ENCODE results near the gene WDR62. TPM values are rescaled to one million over a fixed set of nuclear protein-coding genes. Genes with fewer than 3 reads are reported as not detected.
"Not testable (repeated sequence)": the region's sequence is repeated elsewhere in the genome, so short reads cannot be mapped to it uniquely, and the experiment has no call there.

Gene WDR62
- polyA plus RNA-seq, 1 donor, result 7.8 TPM

DNA sequence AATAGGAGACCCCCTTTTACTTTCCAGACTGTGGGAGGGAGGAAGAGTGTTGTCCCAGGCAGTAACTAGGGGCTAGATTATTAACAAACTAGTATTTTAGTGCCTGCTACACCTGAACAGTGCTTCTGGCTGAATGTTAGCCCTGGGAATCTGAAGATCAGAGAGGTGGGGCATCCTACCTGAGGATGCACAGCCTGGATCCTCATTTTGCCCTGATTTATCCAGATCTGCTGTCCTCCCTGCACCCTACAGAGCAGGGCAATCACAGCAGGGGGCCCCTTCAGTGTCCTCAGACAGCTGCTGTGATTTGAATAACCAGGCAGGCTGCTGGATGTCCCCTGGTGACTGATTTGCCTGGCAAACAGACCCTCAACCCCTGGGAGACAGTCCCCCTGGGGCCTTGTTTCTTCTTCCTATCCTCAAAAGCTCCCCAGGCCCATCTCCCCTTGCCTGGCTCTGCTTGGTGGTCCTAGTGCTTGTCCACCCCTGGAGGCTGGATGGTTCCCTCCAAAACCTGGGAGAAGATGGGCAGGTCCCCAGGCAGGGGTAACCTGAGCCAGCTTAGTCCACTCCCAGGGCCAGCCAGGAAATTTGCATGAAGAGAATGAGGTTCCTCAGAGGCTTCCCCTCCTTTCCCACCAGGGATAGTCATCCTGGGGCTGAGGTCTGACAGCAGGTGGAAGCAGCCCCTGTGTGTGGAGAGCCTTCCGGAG, 55.9 kb downstream of the WDR62 start, which contains the start of gene OVOL3:
Gene OVOL3 (plus strand): TSS at position 657 of the 713 bp plus-strand sequence. CDS start 60 bp downstream, outside the sequence.
- no peak for DNase-seq

DNA sequence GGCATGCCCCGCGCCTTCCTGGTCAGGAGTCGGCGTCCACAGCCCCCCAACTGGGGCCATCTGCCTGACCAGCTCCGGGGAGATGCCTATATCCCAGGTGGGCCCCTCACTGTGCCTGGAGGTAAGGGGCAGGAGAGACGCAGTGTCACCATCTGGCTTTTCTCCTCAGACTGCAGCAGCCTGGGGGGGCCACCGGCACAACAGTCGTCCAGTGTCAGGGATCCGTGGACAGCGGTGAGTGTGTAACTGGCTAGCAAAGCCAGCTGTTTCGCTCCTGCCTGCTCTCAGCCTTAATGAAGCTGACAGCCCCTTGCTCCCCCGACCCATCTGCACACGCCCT, 56.5 kb downstream of the WDR62 start:
- no peak for DNase-seq

DNA sequence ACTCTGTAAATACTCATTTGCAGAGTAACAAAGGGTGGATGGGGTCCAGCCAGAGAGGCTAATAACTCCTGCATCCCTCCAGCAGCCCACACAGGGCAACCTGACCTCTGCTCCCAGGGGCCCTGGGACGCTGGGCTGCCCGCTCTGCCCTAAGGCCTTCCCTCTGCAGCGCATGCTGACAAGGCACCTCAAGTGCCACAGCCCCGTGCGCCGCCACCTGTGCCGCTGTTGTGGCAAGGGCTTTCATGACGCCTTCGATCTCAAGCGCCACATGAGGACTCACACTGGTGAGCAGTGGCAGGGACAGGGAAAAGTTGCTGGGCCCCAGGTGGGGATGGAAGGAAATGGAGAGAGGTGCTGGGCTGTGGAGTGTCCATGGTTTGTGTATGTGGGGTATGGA, 58.0 kb downstream of the WDR62 start:
- no peak for DNase-seq

DNA sequence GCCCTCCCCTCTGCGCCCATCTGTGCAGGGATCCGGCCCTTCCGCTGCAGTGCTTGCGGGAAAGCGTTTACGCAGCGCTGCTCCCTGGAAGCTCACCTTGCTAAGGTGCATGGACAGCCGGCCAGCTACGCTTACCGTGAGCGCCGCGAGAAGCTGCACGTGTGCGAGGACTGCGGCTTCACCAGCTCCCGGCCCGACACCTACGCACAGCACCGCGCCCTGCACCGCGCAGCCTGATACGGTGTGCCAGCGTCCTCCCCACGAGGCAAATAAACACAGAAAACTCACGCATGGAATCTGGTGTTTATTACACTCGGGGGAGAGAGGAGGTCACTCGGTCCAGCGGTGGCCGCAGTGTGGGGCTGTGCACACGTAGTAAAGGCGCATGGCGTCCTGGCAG, 58.7 kb downstream of the WDR62 start:
- DNase-seq, result no peak

DNA sequence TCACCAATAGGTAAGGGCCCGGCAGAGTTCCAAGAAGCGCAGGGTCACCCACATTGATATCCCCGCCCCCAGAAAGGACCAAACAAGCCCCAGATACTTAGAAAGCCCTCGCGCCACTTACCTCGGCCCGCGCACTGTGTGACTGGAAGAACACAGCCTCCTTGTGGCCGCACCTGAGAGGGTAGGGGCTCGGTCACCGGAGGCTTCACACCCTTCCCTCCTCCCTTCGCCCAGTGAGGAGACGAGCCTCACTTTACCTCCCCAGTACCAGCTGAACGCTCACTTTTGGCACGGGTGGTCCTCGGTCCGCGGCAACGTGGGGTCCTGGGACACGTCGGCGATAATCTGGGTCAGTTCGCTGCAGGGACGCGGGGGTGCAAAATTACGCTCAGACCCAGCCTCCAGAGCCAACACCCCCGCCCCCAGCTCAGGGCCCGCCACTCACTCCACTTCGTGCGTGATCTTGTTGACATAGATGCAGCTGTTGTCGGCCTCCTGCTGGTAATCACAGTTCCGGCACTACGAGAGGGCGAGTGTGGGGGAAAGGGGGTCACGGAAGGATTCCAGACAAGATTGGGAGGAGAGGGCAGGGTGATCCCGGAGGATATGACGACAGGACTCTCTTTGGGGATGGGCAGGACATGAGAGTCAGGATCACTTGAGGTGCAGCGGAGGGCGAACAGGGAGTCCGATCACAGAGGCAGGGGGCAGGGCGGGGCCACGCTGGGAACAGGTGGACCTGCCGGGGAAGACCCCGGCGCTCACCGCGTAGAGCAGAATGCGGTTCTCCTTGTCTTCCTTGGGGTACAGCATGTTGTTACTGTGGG, 59.4 kb downstream of the WDR62 start:
- DNase-seq, result no peak

DNA sequence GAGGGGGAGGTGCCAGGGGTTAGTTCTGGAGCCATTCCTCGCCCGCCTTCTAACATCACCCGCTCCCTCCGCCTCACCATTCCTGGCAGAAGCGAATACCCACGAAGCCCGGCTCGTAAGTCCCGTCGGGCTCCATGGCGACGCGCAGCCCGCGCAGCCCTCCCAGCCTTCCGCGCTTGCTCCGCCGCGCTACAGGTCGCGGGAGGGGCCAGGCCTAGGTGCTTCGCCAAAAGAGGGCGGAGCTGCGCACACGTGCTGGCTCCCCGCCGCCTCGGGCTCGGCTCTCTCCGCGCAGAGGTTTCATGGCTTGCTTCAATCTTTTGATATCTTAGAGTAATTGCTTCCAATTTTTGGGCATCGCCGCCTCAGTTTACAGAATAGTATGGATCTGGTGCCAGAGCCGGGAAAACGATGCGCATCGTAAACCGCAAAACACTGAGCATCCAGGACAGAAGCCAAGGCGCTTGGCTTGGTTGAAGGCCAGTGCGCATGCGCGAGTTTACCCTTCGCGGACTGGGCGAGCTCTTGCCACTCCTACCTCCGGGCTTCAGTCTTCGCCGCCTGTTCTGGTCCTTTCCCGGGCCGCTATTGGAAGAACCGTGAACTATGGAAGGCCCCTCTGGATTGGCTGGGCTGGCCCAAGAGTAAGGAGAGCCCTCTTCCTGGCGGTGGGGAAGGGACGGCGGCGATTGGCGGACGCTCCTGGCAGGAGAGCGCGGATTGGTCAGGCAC, 60.2 kb downstream of the WDR62 start, which contains the start of gene POLR2I:
Gene POLR2I (minus strand): TSS at position 155 of the 732 bp plus-strand sequence. CDS start 19 bp downstream, at position 136.
- peak; percentile 100 for DNase-seq

DNA sequence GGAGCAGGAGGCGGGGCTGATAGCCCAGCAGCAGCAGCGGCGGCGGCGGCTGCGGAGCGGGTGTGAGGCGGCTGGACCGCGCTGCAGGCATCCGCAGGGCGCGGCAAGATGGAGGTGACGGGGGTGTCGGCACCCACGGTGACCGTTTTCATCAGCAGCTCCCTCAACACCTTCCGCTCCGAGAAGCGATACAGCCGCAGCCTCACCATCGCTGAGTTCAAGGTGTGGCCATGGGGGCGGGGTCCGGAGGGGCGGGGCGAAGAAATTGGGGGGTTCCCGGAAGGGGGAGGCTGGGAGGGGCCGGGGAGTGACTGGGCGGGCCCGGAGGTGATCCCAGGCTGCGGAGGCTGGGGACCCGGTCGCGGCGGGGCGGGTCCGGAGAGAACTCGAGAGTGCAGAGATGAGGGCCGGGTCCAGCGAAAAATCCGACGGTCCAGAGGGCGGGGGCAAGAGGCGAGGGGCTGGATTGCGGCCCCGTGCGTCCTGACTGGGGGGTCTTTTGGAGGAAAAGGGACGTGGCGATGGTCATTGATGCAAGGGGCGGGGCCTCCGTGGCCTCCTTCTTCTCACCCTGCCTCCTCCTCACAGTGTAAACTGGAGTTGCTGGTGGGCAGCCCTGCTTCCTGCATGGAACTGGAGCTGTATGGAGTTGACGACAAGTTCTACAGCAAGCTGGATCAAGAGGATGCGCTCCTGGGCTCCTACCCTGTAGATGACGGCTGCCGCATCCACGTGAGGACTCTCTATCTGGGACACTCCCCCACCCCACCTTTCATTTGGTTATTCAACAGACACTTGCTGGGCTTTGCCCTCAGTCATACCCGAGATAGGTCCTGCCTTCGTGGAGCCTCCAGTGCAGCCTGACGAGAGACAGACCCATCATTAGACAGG, 61.0 kb downstream of the WDR62 start, which contains the start of gene TBCB:
Gene TBCB (plus strand): TSS at position 16 of the 891 bp plus-strand sequence. CDS start 93 bp downstream, at position 109.
- DNase-seq, result no peak

DNA sequence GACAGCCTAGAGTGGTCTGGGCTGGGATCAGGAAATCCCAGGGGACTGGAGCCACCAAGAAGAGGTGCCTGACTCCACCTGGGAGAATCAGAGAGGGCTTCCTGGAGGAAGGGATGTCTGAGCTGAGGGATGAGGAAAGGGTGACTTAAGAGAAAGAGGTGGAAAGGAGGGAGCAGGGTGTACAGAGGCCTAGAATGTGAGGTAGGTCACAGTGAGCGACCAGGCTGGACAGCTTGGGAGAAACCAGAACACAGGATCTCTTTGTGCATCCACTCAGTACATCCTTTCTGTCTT, 61.6 kb downstream of the WDR62 start:
- no peak for DNase-seq

DNA sequence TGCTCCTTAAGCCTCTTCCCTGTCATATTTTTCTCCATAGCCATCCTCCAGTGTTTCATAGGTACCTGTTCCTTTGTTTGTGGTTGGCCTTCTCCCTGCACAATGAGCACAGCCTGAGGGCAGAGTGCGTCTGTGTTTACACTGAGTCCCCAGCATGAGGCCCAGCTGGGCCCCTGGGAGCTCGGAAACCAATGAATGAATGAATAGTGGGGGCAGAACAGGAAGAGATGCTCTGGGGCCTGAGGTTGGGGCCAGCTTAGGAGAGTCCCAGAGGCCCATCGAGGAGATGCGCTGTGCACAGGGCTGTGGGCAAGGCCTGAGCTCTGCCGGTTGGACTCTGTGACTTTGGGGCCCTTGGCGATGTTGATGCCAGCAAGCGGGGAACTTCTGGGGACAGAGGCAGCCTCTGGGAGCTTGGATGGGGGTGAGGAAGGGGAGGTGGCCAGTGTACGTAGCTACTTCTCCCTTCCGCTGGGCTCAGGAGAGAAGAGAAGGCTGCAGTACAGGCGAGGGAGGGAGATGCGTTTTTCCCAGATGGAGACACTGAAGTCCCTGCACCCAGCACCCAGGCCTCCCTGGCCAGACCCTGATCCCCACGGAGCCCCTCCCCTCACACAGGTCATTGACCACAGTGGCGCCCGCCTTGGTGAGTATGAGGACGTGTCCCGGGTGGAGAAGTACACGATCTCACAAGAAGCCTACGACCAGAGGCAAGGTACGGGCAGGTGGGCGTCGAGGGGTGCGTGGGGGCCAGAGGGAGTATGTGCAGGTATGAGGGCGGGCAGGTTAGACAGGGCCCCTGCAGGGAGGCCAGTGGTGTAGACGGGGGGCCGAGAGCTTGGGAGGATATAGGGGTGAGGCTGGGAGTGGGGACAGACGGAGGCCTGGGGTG, 65.6 kb downstream of the WDR62 start:
- DNase-seq, result no peak

DNA sequence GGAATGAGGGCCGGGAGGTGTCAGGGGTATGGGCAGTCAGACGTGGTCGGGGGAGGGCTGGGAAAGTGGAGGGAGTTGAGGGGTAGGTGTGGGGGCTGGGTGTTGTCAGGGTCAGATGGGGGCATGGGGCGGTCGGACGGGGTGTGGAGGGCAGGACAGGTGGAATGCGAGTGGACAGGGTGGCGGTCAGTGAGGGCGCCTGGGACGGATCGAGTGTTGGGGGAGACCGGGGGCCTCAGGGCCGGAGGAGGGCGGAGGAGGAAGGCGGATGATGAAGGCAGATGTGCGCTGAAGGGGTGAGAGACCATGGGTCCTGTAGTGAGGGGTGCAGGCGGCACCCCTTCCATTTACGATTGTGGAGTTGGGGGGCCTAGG, 66.3 kb downstream of the WDR62 start:
- no peak for DNase-seq

DNA sequence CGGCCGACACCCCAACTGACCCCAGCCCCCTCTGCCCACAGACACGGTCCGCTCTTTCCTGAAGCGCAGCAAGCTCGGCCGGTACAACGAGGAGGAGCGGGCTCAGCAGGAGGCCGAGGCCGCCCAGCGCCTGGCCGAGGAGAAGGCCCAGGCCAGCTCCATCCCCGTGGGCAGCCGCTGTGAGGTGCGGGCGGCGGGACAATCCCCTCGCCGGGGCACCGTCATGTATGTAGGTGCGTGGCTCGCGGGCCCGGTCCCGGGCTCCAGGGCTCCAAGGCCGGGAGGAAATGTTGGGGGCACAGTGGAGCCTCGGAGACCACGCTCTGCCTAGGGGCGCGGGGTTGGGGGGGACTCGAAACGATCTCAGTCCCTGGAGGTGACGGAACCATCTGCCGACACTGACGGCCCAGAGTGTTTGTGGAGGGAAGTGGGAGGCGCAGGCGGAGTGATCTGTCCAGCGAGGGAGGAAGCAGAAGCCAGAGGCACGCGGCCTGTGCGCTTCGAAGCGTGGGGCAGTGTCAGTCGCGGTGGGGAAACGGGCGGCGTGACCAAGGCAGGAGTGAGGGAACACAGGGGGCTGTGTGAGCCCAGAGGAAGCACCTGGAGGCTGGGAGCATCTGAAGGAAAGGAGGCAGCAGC, 66.9 kb downstream of the WDR62 start:
- no peak for DNase-seq

DNA sequence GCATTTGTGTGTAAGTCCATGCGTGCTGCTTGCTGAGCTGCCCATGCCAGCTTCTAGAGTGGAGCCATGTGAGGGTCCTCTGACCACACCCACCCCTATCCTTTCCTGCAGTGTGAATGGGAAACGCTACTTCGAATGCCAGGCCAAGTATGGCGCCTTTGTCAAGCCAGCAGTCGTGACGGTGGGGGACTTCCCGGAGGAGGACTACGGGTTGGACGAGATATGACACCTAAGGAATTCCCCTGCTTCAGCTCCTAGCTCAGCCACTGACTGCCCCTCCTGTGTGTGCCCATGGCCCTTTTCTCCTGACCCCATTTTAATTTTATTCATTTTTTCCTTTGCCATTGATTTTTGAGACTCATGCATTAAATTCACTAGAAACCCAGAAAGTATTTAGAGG, 70.9 kb downstream of the WDR62 start:
- no peak for DNase-seq

DNA sequence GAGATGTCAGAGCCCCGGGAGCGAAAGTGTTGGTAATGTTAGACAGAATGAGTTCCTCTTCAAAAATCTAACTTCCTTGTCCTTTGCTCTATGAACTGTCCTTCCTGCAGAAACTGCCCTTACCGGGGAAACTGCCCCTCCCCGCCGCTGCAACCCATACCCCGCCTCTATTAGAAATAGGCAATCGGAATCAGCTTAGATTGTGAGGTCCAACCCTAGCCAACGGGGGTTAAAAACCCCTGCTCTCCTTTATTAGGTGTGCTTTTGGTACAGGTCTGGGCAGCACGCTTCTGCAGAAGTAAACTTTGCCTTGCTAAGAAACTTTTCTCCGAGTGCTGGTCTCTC, 73.7 kb downstream of the WDR62 start:
- no peak for DNase-seq

DNA sequence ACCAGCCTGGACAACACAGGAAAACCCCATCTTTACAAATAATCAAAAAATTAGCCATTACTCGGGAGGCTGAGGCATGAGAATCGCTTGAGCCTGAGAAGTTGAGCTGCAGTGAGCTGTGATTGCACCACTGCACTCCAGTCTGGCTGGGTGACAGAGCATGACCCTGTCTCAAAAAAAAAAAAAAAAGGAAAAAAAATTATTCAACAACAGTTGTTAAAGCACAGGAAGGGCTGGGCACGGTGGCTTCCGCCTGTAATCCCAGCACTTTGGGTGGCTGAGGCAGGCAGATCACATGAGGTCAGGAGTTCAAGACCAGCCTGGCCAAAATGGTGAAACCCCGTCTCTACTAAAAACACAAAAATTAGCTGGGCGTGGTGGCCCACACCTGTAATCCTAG, 76.5 kb downstream of the WDR62 start:
- not testable (repeated sequence) for DNase-seq

DNA sequence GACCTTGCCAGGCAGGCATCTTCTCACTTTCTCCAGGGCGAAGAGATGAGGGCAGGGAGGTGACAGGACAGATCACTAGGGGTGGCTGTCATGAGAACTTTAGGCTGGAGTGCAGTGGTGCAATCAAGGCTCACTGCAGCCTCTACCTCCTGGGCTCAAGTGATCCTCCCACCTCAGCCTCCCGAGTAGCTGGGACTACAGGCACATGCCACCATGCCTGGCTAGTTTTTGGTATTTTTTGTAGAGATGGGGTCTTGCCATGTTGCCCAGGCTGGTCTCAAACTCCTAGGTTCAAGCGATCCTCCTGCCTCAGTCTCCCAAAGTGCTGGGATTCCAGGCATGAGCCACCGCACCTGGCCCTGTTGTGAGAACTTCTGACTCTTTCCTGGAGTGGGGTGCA, 80.2 kb downstream of the WDR62 start:
- not testable (repeated sequence) for DNase-seq

DNA sequence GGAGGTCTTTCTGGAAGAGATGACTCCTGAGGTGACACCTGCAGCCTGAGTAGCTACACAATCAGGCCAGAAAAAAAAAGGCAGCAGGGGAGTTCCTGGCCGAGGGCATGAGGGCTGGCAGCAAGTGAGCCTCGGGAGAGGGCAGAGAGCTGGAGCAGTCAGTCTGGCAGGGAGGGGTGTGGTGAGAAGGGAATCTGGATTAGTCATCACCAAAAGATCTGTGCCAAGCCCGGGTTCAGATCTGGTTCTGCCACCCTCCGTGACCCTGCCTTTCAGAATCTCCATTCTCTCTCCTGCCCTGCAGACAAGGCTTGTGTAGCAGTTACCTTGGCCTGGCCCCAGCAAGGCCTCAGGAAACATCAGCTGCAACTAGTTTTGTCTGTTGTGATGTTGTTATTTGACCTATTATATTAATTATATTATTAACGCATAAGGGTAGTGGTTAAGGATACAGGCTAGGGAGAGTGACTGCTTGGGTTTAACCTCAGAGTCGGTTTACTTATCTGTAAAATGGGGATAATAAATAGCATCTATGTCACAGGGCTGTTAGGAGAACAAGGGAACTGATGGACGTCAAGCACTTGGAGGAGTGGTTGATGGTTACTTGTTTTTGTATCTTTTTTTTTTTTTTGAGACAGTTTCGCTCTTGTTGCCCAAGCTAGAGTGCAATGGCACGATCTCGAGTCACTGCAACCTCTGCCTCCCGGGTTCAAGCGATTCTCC, 82.4 kb downstream of the WDR62 start:
- DNase-seq, result no peak

DNA sequence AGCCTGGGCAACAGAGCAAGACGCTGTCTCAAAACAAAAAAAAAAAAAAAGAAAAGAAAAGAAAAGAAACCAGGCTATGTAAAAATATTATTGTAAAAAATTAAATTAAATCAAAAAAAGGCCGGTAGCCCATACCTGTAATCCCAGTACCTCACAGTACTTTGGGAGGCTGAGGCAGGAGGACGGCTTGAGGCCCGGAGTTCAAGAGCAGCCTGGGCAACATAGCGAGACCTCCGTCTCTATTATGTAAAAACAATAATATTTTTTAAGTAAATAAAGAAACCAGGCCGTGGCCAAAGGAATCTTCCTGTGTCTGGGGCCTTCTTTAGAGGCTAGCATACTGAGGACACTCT, 84.4 kb downstream of the WDR62 start:
- DNase-seq, result no peak

DNA sequence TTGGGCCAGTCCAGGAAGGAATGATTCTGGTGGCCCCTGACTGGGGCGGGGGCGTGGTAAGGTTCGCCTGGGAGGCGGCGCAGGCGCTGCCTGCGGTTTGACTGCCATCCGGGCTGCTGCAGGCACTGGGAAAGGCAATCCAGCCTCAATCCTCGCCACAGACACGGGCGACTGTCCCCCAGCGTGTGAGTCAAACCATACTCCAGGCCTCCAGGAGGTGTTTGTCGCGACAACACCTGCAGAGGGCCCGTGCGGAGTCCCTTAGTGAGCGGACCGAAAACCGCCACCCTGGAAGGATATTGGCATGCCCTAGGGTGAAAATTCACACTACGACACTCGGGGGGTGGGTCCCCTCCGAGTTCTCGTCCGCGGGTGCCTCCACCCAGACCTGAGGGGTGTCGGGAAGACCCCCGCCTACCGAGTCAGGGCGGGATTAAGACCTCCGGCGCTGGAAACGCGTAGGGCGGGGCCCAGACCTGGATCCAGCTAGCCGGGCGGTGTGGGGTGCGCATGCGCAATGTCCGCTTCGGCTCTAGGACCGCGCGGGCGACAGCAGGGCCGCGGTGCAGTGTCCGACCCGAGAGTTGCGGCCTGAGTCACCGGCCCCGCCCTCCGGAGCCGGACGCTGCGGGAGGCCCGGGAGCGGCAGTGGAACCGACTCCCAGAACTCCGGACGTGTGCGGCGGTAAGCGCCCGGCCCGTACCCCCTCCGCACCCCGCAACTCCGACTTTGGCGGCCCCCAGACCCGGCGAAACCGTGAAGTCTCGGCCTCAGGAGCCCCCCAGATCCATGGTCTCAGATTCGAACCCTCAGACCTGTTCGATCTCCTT, 85.0 kb downstream of the WDR62 start, which contains the start of gene CAPNS1:
Gene CAPNS1 (plus strand): TSS at position 594 of the 831 bp plus-strand sequence. CDS start 946 bp downstream, outside the sequence.
- DNase-seq, result peak; percentile 98
